ENCODE data around the gene ODAD3.

Gene ODAD3

DNA sequence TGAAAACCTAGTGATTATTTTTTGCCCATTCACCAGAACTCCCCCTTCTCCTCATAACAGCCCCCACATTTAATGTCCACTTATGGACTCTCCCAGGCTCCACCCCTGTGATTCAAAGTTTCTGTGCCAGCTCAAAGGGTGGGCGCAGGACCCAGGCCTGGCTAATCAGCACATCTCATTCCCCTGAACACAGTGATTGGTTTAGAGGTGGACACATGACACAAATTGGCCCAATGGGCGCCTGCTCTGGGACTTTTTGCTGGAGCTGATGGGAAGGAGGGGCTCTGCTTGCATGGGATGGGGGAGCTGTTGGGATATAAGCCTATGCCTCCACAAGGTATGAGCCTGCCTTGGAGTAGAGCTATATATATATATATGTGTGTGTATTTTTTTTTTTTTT lies 44.6 kb downstream of the ODAD3 start:
- TF ChIP-seq, protein P1, sequence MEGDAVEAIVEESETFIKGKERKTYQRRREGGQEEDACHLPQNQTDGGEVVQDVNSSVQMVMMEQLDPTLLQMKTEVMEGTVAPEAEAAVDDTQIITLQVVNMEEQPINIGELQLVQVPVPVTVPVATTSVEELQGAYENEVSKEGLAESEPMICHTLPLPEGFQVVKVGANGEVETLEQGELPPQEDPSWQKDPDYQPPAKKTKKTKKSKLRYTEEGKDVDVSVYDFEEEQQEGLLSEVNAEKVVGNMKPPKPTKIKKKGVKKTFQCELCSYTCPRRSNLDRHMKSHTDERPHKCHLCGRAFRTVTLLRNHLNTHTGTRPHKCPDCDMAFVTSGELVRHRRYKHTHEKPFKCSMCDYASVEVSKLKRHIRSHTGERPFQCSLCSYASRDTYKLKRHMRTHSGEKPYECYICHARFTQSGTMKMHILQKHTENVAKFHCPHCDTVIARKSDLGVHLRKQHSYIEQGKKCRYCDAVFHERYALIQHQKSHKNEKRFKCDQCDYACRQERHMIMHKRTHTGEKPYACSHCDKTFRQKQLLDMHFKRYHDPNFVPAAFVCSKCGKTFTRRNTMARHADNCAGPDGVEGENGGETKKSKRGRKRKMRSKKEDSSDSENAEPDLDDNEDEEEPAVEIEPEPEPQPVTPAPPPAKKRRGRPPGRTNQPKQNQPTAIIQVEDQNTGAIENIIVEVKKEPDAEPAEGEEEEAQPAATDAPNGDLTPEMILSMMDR (IDR thresholded peaks at IDR 0.05; ENCODE audit: borderline replicate concordance, control extremely low read depth, extremely low read depth, insufficient read depth, missing control alignments) = no peak
- in situ Hi-C loops (cut with MboI; ENCODE audit: low sequenced_read_pairs, unreplicated experiment) = no loop called here
- no peak for DNase-seq (ENCODE audit: low spot score)

DNA sequence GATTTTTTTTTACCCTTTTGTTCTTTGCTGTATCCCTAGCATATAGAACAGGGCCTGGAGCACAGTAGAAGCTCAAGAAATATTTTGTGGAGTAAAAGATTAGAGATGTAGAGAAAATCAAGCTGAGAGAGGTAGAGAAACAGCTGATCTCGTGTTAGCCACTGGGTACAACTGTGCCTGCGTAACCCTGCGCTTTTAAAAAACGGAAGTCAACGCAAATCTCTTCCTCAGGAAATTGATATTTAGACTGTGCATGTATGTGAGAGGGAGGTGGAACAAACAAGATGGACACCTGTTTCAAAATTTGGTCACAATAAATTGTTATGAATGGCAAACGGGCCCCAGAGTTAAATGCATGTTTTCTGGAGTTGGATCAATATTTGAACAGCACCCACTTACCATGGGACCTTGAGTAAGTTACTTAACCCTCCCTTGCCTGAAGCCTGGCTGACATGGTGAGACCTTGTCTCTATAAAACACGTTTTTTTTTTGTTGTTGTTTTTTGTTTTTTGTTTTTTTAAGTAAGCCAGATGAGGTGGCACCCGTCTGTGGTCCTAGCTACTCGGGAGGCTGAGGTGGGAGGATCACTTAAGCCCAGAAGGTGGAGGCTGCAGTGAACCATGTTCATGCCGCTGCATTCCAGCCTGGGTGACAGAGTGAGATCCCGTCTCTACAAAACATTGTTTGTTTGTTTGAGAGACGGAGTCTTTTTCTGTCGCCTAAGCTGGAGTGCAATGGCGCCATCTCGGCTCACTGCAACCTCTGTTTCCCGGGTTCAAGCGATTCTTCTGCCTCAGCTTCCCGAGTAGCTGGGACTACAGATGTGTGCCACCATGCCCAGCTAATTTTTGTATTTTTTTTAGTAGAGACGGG lies 47.5 kb downstream of the ODAD3 start:
- no peak for DNase-seq (ENCODE audit: low spot score)
- TF ChIP-seq, protein P1 (IDR thresholded peaks at IDR 0.05; ENCODE audit: borderline replicate concordance, control extremely low read depth, extremely low read depth, insufficient read depth, missing control alignments) = no peak
- in situ Hi-C loops (cut with MboI; ENCODE audit: low sequenced_read_pairs, unreplicated experiment) = no loop called here

DNA sequence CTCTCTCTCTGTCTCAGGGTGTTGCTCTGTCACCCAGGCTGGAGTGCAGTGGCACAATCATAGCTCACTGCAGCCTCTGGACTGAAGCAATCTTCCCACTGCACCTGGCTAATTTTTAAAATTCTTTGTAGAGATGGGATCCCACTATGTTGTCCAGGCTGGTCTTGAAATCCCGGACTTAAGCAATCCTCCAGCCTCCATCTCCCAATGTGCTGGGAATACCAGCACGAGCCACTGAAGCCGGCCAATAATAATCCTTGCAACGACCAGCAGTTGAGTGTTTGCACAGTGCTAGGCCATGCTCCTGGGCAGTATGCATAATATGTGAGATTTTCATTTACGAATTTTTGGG lies 50.2 kb downstream of the ODAD3 start:
- no peak for DNase-seq (ENCODE audit: low spot score)
- TF ChIP-seq, protein P1 (IDR thresholded peaks at IDR 0.05; ENCODE audit: borderline replicate concordance, control extremely low read depth, extremely low read depth, insufficient read depth, missing control alignments) = no peak
- in situ Hi-C loops (cut with MboI; ENCODE audit: low sequenced_read_pairs, unreplicated experiment) = no loop called here

DNA sequence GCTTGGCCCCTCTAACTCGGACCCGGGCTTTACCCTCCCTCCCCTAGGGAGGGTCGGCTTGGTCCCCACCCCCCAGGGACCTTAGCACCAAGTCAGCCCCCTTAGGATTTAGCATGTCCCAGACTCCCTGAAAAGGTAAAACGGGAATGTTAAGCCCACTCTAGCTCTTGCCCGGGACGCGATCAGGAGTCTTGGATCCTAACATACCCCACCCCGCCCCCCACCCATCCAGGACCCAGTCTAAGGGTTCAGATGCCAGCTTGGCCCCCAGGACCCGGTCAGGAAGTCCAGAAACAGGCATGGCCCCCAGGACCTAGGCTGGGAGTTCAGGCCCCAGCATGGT lies 51.2 kb downstream of the ODAD3 start:
- TF ChIP-seq, protein P1 (IDR thresholded peaks at IDR 0.05; ENCODE audit: borderline replicate concordance, control extremely low read depth, extremely low read depth, insufficient read depth, missing control alignments) = no peak
- in situ Hi-C loops (cut with MboI; ENCODE audit: low sequenced_read_pairs, unreplicated experiment) = no loop called here
- DNase-seq (ENCODE audit: low spot score) = no peak

DNA sequence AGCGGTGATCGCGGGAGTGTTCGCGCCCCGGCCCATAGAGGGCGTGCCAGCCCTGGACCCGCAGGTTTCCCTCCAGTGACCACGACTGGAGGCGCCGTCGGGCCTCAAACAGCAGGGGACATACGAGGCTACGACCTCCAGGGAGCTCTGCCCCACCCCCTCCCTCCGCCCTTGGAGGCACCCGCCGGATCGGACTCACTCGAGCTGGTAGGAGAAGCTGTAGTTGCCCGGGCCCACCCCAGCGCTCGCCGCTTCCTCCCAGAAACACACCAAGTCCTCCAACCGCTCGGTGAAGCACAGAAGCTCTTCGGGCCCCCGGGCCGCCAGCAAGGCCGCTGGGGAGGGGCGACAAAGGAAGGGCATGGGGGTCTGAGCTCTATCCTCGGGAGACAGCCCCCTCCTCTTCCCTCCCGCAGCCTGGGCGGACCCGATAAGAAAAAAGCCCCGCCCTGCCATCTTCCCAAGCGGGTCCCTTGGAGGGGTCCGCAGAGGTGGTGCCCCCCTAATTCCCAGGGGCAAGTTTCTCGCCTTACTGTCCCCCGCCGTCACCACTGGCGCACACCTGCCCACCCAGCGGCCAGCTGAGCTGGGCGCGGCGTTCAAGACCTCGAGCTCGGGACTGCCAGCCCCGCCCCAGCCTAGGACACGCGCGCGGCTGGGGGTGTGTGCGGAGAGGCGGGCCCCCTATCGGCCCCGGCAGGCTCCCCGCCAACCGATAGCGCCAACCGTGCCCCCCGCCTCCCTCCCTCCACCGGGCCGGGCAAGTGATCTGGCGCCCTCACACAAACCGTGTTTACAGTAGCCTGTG lies 51.8 kb downstream of the ODAD3 start:
- DNase-seq (ENCODE audit: low spot score) = peak; percentile 74
- in situ Hi-C loops (cut with MboI; ENCODE audit: low sequenced_read_pairs, unreplicated experiment) = no loop called here
- TF ChIP-seq, protein P1 (IDR thresholded peaks at IDR 0.05; ENCODE audit: borderline replicate concordance, control extremely low read depth, extremely low read depth, insufficient read depth, missing control alignments) = peak; percentile 65

DNA sequence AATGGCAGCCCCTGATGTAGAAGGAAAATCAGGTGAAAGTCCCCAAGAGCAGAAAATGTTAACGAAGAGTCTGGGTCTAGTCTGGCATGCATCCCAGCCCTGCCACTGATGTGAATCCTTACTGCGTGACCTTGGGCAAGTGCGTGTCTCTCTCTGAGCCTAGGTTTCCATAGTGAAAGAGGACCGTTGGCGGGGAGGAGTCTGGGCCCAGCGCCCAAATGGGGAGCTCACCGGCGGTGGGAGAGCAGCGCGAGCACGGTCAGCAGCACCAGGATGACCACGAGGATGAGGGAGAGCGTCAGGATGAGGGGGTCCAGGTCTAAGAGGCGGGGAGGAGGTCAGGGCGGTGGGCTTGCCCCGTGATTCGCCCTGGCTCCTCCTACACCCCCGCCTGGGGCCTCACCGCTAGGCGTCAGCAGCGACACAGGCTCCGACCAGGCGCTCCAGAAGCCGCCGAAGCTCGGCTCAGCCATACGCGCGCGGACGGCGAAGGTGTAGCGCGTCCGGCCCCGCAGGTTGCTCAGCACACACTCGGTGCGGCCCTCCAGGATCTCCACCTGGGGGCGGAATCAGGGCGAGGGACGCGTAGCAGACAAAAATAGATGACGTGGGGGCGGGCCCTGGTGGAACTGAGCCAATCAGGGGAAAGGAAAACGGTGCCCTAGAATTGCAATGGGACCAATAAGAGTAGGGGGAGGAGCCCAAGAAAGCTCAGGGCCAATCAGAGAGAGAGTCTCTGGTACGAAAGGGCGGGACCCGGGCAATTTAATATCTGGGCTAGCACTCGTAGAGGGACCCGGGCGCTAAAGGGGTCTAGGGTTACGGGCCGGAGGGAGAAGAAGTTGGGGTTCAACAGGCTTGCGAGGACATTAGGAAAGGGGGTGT lies 54.0 kb downstream of the ODAD3 start:
- in situ Hi-C loops (cut with MboI; ENCODE audit: low sequenced_read_pairs, unreplicated experiment) = no loop called here
- TF ChIP-seq, protein P1 (IDR thresholded peaks at IDR 0.05; ENCODE audit: borderline replicate concordance, control extremely low read depth, extremely low read depth, insufficient read depth, missing control alignments) = peak; percentile 52

More for the DNA sequence above, 54.0 kb downstream of the ODAD3 start:
- peak; percentile 99 for DNase-seq (ENCODE audit: low spot score)

Data from GM13976 (cell line).